Left ventricle myocardium superior (tissue), 1 donor: ENCODE results near the gene STIM1. TPM values are rescaled to one million over a fixed set of nuclear protein-coding genes. Genes with fewer than 3 reads are reported as not detected.
"Not testable (repeated sequence)": the region's sequence is repeated elsewhere in the genome, so short reads cannot be mapped to it uniquely, and the experiment has no call there.

Experiments
- ATAC-seq: fragments of 200-7000 bp; cut with Tn5 transposase; one replicate; pipeline ENCODE4 v1.9.1; 2020; ENCODE audit warnings: mild to moderate bottlenecking, moderate library complexity
- DNase-seq: peaks from one replicate; pipeline ENCODE4 v3.0.0-alpha.2; 2020
- intact Hi-C: fragments of 100-400 bp; cut with micrococcal nuclease; formaldehyde crosslinking; loops from one replicate; pipeline ENCODE4 v1.11.0; 2022
- total RNA-seq: library from RNA; stranded (reverse); fragmentation: NEBNext Ultra II Directional; extraction: Animal tissue kit (Norgen Biotek cat#: 25700); gene quantifications from one replicate; pipeline ENCODE4 v1.2.1, GENCODE V29; 2021
- donor health status: DM: no; HTN: yes; CAD: no; lungs with severe emphysema.

STIM1 gene
- total RNA-seq, 1 donor from 2014 or later, result 17.0 TPM

DNA sequence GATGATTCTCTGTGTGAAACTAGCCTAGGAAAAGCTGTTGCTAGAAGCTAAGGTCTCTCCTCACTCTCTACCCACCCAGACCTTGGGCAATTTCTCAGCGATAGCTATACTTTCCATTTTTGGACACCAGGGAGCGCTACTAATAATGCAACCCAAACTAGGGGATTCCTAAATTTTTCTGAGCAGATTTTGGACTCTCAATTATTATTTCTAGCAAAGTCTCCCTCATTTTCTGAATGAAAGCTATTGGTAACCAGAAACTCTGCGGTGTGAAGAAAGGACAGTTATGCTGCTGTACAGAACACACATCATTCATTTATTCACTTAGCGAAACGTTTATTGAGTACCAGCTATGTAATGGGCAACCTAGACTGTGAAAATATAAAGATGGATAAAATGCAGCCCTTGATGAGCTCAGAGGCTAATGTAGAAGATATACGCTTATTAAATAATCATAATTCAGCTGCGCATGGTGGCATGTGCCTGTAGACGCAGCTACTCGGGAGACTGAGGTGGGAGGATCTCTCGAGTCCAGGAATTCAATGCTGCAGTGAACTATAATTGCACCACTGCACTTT, 6.1 kb upstream of the STIM1 start:
- no peak for DNase-seq
- intact Hi-C loops, result loop anchor here (2.0 kb wide), 1 partner anchor 223 kb away; no protein-coding TSS in a partner anchor

GRCh38 chr11:3853545-3853842, 2.0 kb upstream of the STIM1 start:
- no peak for DNase-seq
- intact Hi-C loops, result no loop called here
- no peak for ATAC-seq

More for the DNA sequence above, 6.1 kb upstream of the STIM1 start:
- peak; percentile 72 for ATAC-seq

- peak; percentile 36 for DNase-seq
- peak; percentile 3 for ATAC-seq
- intact Hi-C loops, result no loop called here
Observed at GRCh38 chr11:3853899-3854659, 1.4 kb upstream of the STIM1 start.

DNA sequence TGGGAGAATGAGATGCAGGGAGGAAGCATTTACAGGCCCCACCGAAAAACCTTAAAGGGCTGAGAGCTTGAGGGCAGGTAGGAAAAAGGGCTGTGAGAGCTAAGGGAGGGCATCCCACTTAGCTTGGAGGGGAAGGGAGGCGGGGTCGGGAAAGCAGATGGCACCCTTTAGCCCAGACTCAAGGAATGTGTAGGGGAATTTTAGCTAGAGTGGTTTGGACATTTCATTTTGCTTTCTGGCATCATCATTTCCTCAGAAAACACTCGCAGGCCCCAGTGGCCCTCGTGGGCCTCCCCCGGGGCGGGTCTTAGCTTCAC, 846 bp upstream of the STIM1 start:
- DNase-seq (no peak), ATAC-seq (no peak)
- intact Hi-C loops, result no loop called here

DNA sequence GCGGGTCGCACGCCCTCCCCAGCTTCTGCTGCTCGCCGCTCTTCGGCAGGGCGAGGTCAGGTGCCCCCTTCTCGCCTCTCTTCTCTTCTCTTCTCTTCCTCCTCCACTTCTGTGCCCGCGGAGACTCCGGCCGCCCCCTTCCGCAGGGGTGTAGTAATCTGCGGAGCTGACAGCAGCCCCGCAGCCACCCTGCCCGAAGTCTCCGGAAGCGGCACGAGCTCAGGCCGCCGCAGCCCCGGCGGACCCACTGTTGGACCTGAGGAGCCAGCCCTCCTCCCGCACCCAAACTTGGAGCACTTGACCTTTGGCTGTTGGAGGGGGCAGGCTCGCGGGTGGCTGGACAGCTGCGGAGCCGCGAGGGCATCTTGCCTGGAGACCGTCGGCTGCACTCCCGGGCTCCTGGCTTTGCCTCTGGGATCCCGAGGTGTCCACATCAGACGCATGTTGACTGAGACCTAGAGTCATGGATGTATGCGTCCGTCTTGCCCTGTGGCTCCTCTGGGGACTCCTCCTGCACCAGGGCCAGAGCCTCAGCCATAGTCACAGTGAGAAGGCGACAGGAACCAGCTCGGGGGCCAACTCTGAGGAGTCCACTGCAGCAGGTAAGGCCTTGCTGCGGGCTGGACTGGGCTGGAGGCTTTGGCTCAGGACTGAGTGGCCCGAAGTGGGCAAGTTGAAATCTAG, 486 bp downstream of the STIM1 start:
- peak; percentile 12 for ATAC-seq
- intact Hi-C loops, result no loop called here

DNA sequence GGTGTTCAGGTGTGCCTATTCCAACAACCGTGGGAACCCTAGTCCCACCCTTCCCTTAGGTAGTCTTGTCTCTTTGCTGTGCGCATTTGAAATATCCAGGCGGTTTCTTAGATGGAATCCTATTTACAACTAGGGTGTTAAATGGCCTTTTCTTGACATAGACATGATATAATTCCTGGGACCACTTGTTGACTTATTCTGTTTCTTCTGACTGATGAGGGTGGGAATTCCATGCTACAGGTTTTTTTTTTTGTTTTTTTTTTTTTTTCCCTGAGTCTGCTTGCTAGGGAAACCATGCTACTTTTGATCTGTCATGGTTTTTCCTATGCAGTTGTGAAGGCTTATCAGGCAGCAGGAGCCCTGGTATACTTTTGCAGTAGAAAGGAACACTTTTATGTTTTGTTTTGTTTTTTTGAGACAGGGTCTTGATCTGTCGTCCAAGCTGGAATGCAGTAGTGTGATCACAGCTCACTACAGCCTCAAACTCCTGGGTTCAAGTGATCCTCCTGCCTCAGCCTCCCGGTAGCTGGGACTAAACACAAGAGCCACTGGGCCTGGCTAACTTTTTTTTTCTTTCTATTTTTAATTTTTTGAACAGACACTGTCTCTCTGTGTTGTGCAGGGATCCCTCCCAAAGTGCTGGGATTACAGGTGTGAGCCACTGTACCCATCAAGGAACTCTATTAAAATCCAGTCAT, 1.5 kb downstream of the STIM1 start:
- ATAC-seq (no peak), DNase-seq (no peak)
- intact Hi-C loops, result no loop called here

More for the DNA sequence above, 486 bp downstream of the STIM1 start:
- DNase-seq, result peak; percentile 73

DNA sequence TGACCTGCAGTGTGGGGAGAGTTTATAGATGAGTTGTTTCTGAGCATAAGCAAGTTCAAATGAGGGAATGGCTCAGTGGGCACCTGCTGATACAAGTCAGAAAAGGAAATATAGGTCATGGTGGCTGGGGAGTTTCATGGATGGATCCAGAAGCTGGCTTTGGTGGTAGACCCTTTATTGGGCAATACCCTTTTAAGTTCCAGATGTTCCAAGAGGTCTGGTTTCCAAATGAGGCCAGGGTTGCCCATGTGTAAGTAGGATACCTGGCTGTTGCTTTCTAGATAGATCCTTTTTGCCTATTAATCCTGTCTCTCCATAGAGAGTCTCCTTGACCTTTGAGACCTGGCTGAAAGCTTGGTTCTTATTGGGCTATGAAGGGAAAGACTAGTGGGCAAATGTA, 2.2 kb downstream of the STIM1 start:
- intact Hi-C loops, result no loop called here
- ATAC-seq, result no peak
- no peak for DNase-seq

DNA sequence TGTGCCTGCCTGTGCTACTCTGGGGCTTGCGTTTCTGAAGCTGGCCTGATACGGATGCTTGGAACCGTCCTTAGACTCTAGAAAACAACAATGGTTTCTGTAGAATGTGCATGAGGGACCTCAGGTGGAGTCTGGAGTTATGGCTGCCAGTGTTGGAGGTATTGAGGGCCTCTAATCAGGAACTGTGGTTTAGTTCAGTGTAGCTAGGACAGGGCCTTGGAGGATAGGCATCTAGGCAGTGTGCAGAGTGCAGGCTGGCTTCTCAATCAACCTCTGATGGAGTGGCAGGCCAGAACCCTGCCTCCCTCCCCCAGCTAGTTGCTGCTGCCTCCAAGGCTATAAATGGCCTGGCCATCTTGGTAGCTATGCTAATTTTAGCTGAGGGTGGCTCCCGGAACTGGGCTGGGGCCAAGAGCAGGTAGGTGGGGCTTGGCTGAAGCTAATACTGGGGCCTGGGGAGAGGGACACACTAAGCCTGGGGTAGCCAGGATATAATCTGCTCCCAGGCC, 4.0 kb downstream of the STIM1 start:
- ATAC-seq (peak; percentile 57), DNase-seq (peak; percentile 83)
- intact Hi-C loops, result no loop called here

DNA sequence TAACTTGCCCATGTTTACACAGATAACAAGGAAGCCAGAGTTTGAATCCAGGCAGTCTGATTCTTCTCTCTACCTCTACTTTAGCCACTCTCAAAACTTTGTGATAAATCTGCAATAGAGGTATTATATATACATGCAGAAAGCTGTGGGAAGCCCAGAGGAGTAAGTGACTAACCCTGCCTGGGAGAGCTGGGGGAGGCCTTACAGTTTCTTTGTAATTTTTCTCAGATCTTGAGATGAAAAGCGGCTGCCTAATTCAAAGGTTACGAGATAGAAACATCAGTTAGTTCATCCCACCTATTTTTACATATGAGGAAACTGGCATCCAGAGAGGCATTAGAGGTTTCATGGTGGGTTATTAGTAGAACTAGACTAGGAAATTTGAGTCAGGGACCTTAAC, 4.9 kb downstream of the STIM1 start:
- intact Hi-C loops, result loop anchor here (10.0 kb wide), 1 partner anchor 84 kb away; no protein-coding TSS in a partner anchor
- no peak for DNase-seq
- no peak for ATAC-seq

DNA sequence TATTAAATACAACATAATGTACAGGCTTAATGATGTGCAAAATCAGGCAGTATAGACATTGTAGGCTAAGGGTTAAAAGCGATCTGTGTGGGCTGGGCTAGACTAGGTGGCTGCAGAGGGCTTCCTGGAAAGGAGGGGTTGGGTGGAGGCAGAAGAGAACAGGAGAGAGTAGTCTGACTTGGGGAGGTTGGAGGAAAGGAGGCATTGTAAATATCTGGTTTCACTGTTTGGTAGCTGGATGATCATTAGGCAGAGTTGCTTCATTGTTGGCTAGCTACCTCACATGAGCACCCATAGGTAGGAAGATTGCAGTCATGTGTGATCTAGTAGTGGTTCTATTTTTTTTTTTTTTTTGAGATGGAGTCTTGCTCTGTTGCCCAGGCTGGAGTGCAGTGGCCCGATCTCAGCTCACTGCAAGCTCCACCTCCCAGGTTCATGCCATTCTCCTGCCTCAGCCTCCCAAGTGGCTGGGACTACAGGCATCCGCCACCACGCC, 5.5 kb downstream of the STIM1 start:
- intact Hi-C loops, result loop anchor here (10.0 kb wide), 1 partner anchor 84 kb away; no protein-coding TSS in a partner anchor
- ATAC-seq, DNase-seq: not testable (repeated sequence)

DNA sequence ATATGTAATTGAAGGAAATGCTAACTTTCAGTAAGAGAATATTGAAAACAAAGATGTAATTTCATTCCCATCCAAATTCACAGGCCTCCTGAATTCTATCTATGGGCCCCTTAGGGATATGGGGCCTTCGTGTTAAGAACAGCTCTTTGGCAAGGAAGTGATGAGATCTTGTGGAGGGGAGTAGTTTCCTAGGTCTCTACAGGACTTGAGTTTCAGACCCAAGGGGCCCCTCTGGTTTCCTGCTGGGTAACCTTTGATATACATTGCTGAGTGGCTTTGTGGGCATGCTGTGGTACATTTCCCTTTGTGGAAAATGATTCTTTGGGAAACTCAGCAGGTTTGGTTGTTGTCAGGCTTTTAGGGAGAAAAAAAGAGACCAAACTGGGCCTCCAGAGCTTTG, 6.2 kb downstream of the STIM1 start:
- no peak for ATAC-seq
- intact Hi-C loops, result loop anchor here (10.0 kb wide), 1 partner anchor 83 kb away; no protein-coding TSS in a partner anchor
- no peak for DNase-seq

- intact Hi-C loops, result loop anchor here (10.0 kb wide), 1 partner anchor 79 kb away; no protein-coding TSS in a partner anchor
- no peak for ATAC-seq
- no peak for DNase-seq
Observed at GRCh38 chr11:3865388-3866193, 10.1 kb downstream of the STIM1 start.

- intact Hi-C loops, result loop anchor here (10.0 kb wide), 1 partner anchor 79 kb away; no protein-coding TSS in a partner anchor
- DNase-seq (peak; percentile 50), ATAC-seq (peak; percentile 72)
Observed at GRCh38 chr11:3866206-3866605, 10.7 kb downstream of the STIM1 start.

DNA sequence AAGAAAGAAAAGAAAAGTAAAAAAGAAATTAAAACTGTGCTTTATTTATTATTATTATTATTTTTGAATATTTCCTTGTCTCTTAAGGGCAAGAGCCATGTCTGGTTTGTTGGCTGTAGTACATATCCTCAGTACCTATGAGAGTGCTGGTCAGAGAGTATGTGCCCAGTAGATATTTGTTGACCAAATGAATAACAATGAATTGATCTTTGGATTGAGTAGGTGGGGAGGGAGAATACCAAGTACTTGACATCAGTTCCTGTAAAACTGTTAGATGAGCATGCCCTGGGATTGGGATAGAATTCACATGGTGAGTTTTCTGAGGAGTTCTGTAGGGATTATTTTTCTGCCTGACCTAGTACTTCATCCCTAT, 11.4 kb downstream of the STIM1 start:
- no peak for DNase-seq
- intact Hi-C loops, result loop anchor here (10.0 kb wide), 1 partner anchor 78 kb away; no protein-coding TSS in a partner anchor
- ATAC-seq, result no peak

GRCh38 chr11:3867209-3868091, 12.0 kb downstream of the STIM1 start:
- intact Hi-C loops, result loop anchor here (10.0 kb wide), 1 partner anchor 77 kb away; no protein-coding TSS in a partner anchor
- DNase-seq, result peak; percentile 40
- peak; percentile 95 for ATAC-seq

- DNase-seq, result no peak
- intact Hi-C loops, result no loop called here
- ATAC-seq, result no peak
Observed at GRCh38 chr11:3873712-3874349, 18.4 kb downstream of the STIM1 start.

DNA sequence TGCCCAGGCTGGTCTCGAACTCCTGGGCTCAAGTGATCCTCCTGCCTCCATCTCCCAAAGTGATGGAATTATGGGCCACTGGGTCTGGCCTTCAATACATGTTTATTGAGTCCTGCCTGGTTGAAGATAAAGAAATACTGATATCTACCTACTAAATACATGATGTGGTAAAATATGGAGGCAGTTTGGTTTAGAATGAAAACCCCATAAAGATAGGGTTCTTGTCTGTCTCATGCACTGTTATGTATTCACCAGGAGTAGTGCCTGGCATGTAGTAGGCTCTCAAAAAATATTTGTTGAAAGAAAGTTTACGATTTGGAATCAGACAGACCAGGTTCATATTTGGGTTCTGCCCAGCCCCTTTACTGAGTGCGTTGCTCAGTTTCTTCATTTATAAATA, 21.1 kb downstream of the STIM1 start:
- intact Hi-C loops, result no loop called here
- DNase-seq (no peak), ATAC-seq (no peak)
